Globus pallidus (tissue), 1 donor: ENCODE data around the gene ENDOG.
"Not testable (repeated sequence)": the region's sequence is repeated elsewhere in the genome, so short reads cannot be mapped to it uniquely, and the experiment has no call there.

ENCODE experiments used
- DNase-seq: peaks from one replicate; pipeline ENCODE4 v3.0.0-alpha.2; 2015; ENCODE audit warnings: low spot score

Gene ENDOG

GRCh38 chr9:128818099-128818838 is at the start of gene ENDOG:
Gene ENDOG, plus strand, starts transcription at chr9:128818500. Its CDS starts 185 bp downstream, at chr9:128818685.
- DNase-seq, result peak; percentile 97

GRCh38 chr9:128768606-128769005 is 49.7 kb upstream of the ENDOG start:
- no peak for DNase-seq

GRCh38 chr9:128770286-128771030 is 47.8 kb upstream of the ENDOG start:
- DNase-seq, result no peak

GRCh38 chr9:128771094-128771721 is 47.1 kb upstream of the ENDOG start:
- no peak for DNase-seq

- DNase-seq, result peak; percentile 90
These were observed 46.4 kb upstream of the ENDOG start, which contains the start of gene ZER1 for GRCh38 chr9:128771745-128772519. Gene ZER1, minus strand, starts transcription at chr9:128771927. Its CDS starts 16,362 bp downstream, at chr9:128755565.

GRCh38 chr9:128773049-128773448 is 45.3 kb upstream of the ENDOG start:
- no peak for DNase-seq

- DNase-seq, result no peak
These were observed 43.5 kb upstream of the ENDOG start for GRCh38 chr9:128774804-128775203.

- not testable (repeated sequence) for DNase-seq
These were observed 38.2 kb upstream of the ENDOG start for GRCh38 chr9:128780093-128780492.

GRCh38 chr9:128781187-128782070 is 36.9 kb upstream of the ENDOG start:
- no peak for DNase-seq

- no peak for DNase-seq
These were observed 35.6 kb upstream of the ENDOG start for GRCh38 chr9:128782669-128783068.

GRCh38 chr9:128785427-128785826 is 32.9 kb upstream of the ENDOG start:
- DNase-seq, result no peak

- peak; percentile 82 for DNase-seq
These were observed 31.4 kb upstream of the ENDOG start, which contains the start of gene TBC1D13 for GRCh38 chr9:128786681-128787601. Gene TBC1D13, plus strand, starts transcription at chr9:128787253. Its CDS starts 101 bp downstream, at chr9:128787354.

GRCh38 chr9:128787659-128788058 is 30.6 kb upstream of the ENDOG start:
- no peak for DNase-seq

GRCh38 chr9:128788445-128788844 is 29.9 kb upstream of the ENDOG start:
- DNase-seq, result no peak

- no peak for DNase-seq
These were observed 27.8 kb upstream of the ENDOG start for GRCh38 chr9:128790536-128790935.

- no peak for DNase-seq
These were observed 26.2 kb upstream of the ENDOG start for GRCh38 chr9:128792134-128792533.

- DNase-seq, result no peak
These were observed 25.2 kb upstream of the ENDOG start for GRCh38 chr9:128792978-128793686.

GRCh38 chr9:128794961-128795360 is 23.3 kb upstream of the ENDOG start:
- DNase-seq, result not testable (repeated sequence)

- DNase-seq, result no peak
These were observed 19.4 kb upstream of the ENDOG start for GRCh38 chr9:128798896-128799295.
